NCI-H82 treated with DMSO at 0.1 percent for 48 hours (cell line): Measurements from ENCODE around the gene AKNA.

Source experiments
- DNase-seq: peaks from one replicate; lab custom pipeline; 2025; ENCODE audit not compliant: unreplicated experiment; lab: John Stamatoyannopoulos, UW

Gene AKNA

GRCh38 chr9:114397219-114397847 is 9.6 kb upstream of the AKNA start:
- DNase-seq = no peak

- DNase-seq = no peak
These were observed 8.9 kb upstream of the AKNA start for GRCh38 chr9:114396558-114397218.

GRCh38 chr9:114395768-114396167 is 8.0 kb upstream of the AKNA start:
- DNase-seq = no peak

- DNase-seq = no peak
These were observed 7.5 kb upstream of the AKNA start for GRCh38 chr9:114395334-114395617.

- DNase-seq = no peak
These were observed 6.9 kb upstream of the AKNA start for GRCh38 chr9:114394523-114395333.

- no peak for DNase-seq
These were observed 4.9 kb upstream of the AKNA start for GRCh38 chr9:114392749-114393112.

GRCh38 chr9:114390952-114391351 is 3.2 kb upstream of the AKNA start:
- DNase-seq = no peak

- no peak for DNase-seq
These were observed 2.0 kb upstream of the AKNA start for GRCh38 chr9:114389612-114390368.

GRCh38 chr9:114388764-114389375 is 1.1 kb upstream of the AKNA start:
- DNase-seq = no peak

GRCh38 chr9:114388357-114388682 is 538 bp upstream of the AKNA start:
- DNase-seq = no peak

GRCh38 chr9:114386886-114387679 is 699 bp downstream of the AKNA start:
- no peak for DNase-seq

- DNase-seq = no peak
These were observed 1.4 kb downstream of the AKNA start for GRCh38 chr9:114386361-114386885.

GRCh38 chr9:114385397-114386181 is 2.2 kb downstream of the AKNA start:
- DNase-seq = no peak

- DNase-seq = no peak
These were observed 2.9 kb downstream of the AKNA start for GRCh38 chr9:114384836-114385396.

GRCh38 chr9:114384341-114384740 is 3.4 kb downstream of the AKNA start:
- no peak for DNase-seq

- DNase-seq = no peak
These were observed 4.1 kb downstream of the AKNA start for GRCh38 chr9:114383521-114384231.

- DNase-seq = no peak
These were observed 4.9 kb downstream of the AKNA start for GRCh38 chr9:114382699-114383520.

GRCh38 chr9:114378883-114379282 is 8.9 kb downstream of the AKNA start:
- no peak for DNase-seq
